ENCODE results near the gene DYNC1LI1.

The DYNC1LI1 gene

DNA sequence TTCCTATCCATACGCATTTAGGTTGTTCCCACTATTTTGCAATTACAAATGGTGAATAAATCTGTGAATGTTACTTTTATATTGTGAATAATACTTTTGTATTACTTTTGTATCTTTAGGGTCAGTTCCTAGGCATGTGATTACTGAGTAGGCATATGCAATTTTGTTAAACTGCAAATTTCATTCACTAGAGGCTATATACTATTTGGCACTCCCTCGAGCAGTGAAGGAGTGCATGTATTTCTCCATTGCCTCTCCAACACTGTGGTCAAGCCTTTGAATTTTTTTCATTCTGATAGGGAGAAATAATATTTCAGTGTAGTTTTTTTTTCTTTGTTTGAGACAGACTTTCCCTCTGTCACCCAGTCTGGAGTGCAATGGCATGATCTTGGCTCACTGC lies 59.7 kb downstream of the DYNC1LI1 start:
- H3K36me3 ChIP-seq = no peaks in the 10 kb centered on the region

DNA sequence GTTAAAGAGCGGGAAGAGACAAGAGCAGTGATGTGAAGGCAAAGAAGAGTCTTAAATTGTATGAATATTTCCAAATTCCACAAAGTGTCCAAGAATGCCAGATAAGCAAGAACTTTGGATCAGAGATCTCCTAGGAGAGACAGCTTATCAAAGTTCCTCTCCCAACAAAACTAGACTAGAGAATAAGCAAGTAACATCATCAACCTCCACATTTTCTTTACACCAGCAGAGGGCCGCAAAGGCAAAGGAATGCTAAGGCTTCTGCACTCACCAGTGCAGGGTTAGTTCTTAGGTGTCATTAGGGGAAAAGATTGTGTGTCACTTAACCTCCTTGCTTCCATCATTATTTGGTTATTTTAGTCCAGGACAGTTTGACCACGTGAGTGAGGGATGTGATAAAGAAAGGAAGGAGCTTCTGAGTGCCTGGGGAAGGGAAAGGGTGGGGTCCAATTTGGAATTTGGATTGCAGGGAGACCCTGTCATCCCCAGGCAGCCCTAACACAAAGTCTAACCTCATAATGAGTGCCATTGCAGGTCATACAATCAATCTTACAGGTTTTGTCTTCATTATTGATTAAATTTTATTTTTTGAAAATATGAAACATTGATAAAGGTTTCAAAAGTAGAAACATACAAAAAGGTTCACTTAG lies 60.5 kb downstream of the DYNC1LI1 start:
- Histone ChIP-seq H3K4me1 (ENCODE audit: control insufficient read depth in 1 of 2, insufficient read depth in 1 of 2, low read depth in 1 of 2, low read length in 1 of 2) (peaks cover 3 to 4% of the 10 kb centered on the region in 2 experiments), H3K4me3 (ENCODE audit: low read depth in 1 of 2, low read length in 1 of 2) (no peak overlapping the region)
- peak; percentile 72 for TF ChIP-seq CTCF (IDR thresholded peaks at IDR 0.05)

More for the DNA sequence above, 59.7 kb downstream of the DYNC1LI1 start:
- H3K4me1 ChIP-seq (ENCODE audit: control insufficient read depth in 1 of 2, insufficient read depth in 1 of 2, low read depth in 1 of 2, low read length in 1 of 2) = peaks cover 11 to 12% of the 10 kb centered on the region in 2 experiments
- H3K4me3 ChIP-seq (ENCODE audit: low read depth in 1 of 2, low read length in 1 of 2) = no peak overlapping the region
- H3K27ac ChIP-seq = no peak overlapping the region
- H3K9me3 ChIP-seq = no peaks in the 10 kb centered on the region
- H3K27me3 ChIP-seq = no peaks in the 10 kb centered on the region
- no peak for TF ChIP-seq CTCF (IDR thresholded peaks at IDR 0.05)

DNA sequence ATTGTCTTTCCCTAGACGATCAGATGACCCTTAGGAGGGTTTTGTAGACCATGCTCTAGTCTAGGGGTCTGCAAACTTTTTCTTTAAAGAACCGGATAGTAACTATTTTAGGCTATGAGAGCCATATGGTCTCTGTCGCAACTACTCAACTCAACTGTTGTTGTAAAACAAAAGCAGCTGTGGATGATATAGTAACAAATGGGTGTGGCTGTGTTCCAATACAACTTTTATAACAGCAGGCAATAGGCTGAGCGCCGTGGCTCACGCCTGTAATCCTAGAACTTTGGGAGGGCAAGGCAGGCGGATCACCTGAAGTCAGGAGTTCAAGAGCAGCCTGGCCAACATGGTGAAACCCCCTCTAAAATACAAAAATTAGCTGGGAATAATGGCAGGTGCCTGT lies 61.9 kb downstream of the DYNC1LI1 start:
- peaks cover under 1 to 1% of the 10 kb centered on the region in 2 experiments for H3K4me1 ChIP-seq (ENCODE audit: control insufficient read depth in 1 of 2, insufficient read depth in 1 of 2, low read depth in 1 of 2, low read length in 1 of 2)
- H3K4me3 ChIP-seq (ENCODE audit: low read depth in 1 of 2, low read length in 1 of 2) = no peak overlapping the region
- TF ChIP-seq CTCF (IDR thresholded peaks at IDR 0.05) = no peak
- no peaks in the 10 kb centered on the region for H3K9me3 ChIP-seq
- H3K27ac ChIP-seq = no peak overlapping the region
- no peaks in the 10 kb centered on the region for H3K36me3 ChIP-seq
- no peaks in the 10 kb centered on the region for H3K27me3 ChIP-seq

More for the DNA sequence above, 60.5 kb downstream of the DYNC1LI1 start:
- no peaks in the 10 kb centered on the region for H3K36me3 ChIP-seq
- no peaks in the 10 kb centered on the region for H3K27me3 ChIP-seq
- H3K9me3 ChIP-seq = no peaks in the 10 kb centered on the region
- peak overlapping the region; percentile 9 for H3K27ac ChIP-seq

DNA sequence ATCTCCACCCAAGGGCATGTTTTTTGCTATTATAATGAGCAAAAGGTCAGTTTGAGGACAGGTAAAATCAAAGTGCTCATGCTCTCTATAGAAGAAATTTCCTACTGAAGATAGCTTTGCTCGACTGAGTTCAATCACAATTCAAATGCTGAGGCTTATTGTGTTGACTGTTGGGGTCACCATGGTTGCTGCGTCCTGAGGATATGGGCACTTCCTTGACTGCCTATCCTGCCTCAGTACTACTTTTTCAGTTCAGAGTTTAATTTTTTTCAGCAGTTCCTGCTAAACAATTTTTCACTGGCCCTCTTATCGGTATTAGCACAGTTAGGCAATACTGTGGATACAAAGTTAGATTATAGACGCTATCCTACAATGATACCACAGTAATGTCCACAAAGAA lies 64.2 kb downstream of the DYNC1LI1 start:
- Histone ChIP-seq H3K27me3 (no peaks in the 10 kb centered on the region), H3K36me3 (no peaks in the 10 kb centered on the region), H3K4me3 (ENCODE audit: low read depth in 1 of 2, low read length in 1 of 2) (no peak overlapping the region), H3K4me1 (ENCODE audit: control insufficient read depth in 1 of 2, insufficient read depth in 1 of 2, low read depth in 1 of 2, low read length in 1 of 2) (peaks cover 10 to 16% of the 10 kb centered on the region in 2 experiments), H3K9me3 (no peaks in the 10 kb centered on the region), H3K27ac (no peak overlapping the region)
- no peak for TF ChIP-seq CTCF (IDR thresholded peaks at IDR 0.05)

GRCh38 chr3:32502946-32503286 lies 67.7 kb downstream of the DYNC1LI1 start:
- Histone ChIP-seq H3K9me3 (no peaks in the 10 kb centered on the region), H3K4me3 (ENCODE audit: low read depth in 1 of 2, low read length in 1 of 2) (peak overlapping the region; percentile 75 to 95), H3K36me3 (peaks cover 8% of the 10 kb centered on the region), H3K27me3 (no peaks in the 10 kb centered on the region), H3K27ac (peak overlapping the region; percentile 97), H3K4me1 (ENCODE audit: control insufficient read depth in 1 of 2, insufficient read depth in 1 of 2, low read depth in 1 of 2, low read length in 1 of 2) (peaks cover 37 to 47% of the 10 kb centered on the region in 2 experiments)
- no peak for TF ChIP-seq CTCF (IDR thresholded peaks at IDR 0.05)
